SH-SY5Y (cell line): Measurements from ENCODE around the gene ADK.
A peak's percentile ranks its signal among the peaks of the same experiment; 100 is the strongest.

Experiments used
- GATA2 ChIP-seq: IDR thresholded peaks from 2 replicates; pipeline ENCODE4 v1.6.1; 2011; ENCODE audit warnings: mild to moderate bottlenecking, low read depth, low read length
- GATA3 ChIP-seq: IDR thresholded peaks from 2 replicates; pipeline ENCODE4 v1.6.1; 2011; ENCODE audit warnings: low read depth, mild to moderate bottlenecking, low read length, moderate library complexity

Gene ADK

GRCh38 chr10:74418285-74418872 lies 267.4 kb downstream of the ADK start:
- no peak for TF ChIP-seq GATA3
- TF ChIP-seq GATA2, result peak; percentile 46; the same call in 1 of the 2 replicates

- TF ChIP-seq GATA2 (no peak; the same call in none of the 2 replicates), GATA3 (peak; percentile 95)
Observed at GRCh38 chr10:74419491-74419951, 268.5 kb downstream of the ADK start.

DNA sequence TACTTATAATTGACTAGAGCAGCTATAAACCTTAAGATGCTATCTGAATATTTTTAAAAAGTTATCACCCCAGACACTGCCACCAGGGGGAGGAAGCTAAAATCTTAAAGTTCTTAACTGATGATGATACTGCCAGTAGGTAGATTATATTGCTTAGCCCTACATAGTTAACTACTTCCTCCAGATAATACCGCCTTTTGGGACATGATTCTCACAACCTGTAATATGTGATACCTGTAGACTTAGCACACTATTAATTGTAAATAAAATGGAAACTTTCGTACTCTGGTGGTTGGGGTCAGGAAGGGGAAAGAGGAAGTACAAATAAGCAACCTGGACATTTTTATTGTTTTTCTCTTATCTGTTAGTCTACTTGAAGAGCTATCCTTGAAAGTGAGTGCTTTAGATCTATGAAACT lies 268.9 kb downstream of the ADK start:
- TF ChIP-seq GATA2 (no peak), GATA3 (0 out of 2 replicates have a peak, but pooled peaks have one; percentile 70)

DNA sequence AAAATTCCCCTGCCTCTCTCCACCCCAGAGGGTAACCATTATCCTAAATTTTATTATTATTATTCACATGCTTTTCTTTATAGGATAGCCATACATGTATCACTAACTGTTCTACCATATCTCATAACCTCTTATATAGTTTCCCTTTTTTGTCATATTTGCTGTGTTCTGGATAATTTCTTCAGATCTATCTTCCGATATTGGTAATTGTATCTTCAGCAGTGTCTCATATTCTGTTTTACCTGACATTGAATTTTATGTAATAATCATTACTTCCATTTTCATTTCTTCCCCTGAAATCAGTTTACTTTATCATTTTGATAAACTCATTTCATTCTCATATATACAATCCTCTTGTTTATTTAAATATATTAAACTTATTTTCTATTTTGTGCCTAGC lies 273.5 kb downstream of the ADK start:
- TF ChIP-seq GATA3 (no peak), GATA2 (no peak)

GRCh38 chr10:74425456-74426001 lies 274.5 kb downstream of the ADK start:
- TF ChIP-seq GATA3, result no peak
- no peak for TF ChIP-seq GATA2

DNA sequence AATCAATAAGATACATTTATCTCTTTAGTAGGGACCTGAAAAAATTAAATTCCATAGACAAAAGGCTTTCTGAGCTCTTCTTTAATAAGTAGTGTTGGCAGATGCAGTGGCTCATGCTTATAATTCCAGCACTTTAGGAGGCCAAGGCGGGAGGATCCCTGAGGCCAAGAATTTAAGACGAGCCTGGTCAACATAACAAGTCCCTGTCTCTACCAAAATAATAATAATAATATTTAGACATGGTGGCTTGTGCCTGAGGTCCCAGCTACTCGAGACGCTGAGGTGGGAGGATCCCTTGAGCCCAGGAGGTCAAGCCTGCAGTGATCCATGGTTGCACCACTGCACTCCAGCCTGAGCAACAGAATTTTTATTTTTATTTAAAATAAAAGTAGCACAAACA lies 280.8 kb downstream of the ADK start:
- TF ChIP-seq GATA3 (no peak), GATA2 (no peak)

- TF ChIP-seq GATA2 (peak; percentile 74; the same call in 1 of the 2 replicates), GATA3 (peak; percentile 93)
Observed at GRCh38 chr10:74432841-74433594, 282.0 kb downstream of the ADK start.

GRCh38 chr10:74433595-74433956 lies 282.6 kb downstream of the ADK start:
- TF ChIP-seq GATA2, result no peak
- TF ChIP-seq GATA3, result no peak; the same call in 1 of the 2 replicates

- TF ChIP-seq GATA3, result no peak
Observed at GRCh38 chr10:74433993-74434392, 283.0 kb downstream of the ADK start.

- no peak for TF ChIP-seq GATA3
- no peak for TF ChIP-seq GATA2
Observed at GRCh38 chr10:74434547-74434946, 283.5 kb downstream of the ADK start.

DNA sequence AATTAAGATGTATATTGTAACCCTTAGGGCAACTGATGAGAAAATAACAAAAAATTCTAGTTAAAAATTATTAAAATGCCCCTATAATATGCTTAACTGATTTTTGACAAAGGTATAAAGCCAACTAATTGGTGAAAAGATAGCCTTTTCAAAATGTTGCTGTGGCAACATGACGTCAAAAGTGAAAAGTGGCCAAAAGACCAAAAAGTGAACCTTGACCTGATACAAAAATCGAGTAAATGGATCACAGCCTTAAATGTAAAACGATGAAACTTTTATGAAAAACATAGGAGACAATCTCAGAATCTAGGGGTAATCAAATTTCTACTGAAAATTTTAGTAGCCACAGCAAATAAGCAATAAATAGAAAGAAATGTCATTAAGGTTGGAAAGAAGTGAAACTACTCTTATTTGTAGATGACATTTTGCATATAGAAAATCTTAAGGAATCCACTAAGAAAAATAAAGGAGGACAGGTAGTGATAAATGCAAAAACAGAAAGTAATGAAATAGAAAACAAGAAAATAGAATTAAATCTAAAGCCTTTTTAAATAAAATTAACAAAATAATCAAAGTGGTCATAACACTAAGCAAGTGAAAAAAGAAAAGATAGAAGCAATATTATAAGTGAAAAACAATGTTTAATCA lies 285.6 kb downstream of the ADK start:
- TF ChIP-seq GATA3 (no peak), GATA2 (no peak)

- TF ChIP-seq GATA2 (no peak), GATA3 (no peak)
Observed at GRCh38 chr10:74437822-74438221, 286.8 kb downstream of the ADK start.

DNA sequence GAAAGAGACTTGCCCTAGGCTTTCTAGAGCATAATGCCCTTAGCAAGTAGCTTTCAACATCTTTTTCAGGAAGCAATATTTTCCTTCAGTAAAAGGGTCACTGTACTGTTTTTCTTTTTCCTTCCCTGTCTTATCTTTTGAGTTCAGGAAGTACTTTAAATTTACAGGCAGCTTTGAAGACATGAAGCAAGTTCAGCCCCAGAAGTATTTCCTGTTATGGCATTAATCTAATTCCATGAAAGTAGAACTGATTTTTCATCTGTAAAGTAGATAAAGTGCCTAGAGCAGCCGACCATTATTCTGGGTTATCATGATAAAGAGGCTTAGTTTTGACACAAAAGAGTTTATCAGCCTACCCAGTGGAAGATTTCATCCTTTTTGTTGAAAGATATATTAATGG lies 288.2 kb downstream of the ADK start:
- TF ChIP-seq GATA2 (peak; percentile 40; the same call in 1 of the 2 replicates), GATA3 (peak; percentile 78)

GRCh38 chr10:74445493-74445892 lies 294.5 kb downstream of the ADK start:
- TF ChIP-seq GATA2 (no peak), GATA3 (no peak)
